ENCODE results near the gene TTC22.
"Not testable (repeated sequence)": the region's sequence is repeated elsewhere in the genome, so short reads cannot be mapped to it uniquely, and the experiment has no call there.

Gene TTC22

GRCh38 chr1:54786778-54787177 is 14.3 kb downstream of the TTC22 start:
- no peak for DNase-seq (ENCODE audit: low read depth in 2 of 2)

GRCh38 chr1:54784066-54784465 is 17.1 kb downstream of the TTC22 start:
- no peak for DNase-seq (ENCODE audit: low read depth in 2 of 2)

- DNase-seq (ENCODE audit: low read depth in 2 of 2) = no peak
Observed at GRCh38 chr1:54782588-54782987, 18.5 kb downstream of the TTC22 start.

- no peak for DNase-seq (ENCODE audit: low read depth in 2 of 2)
Observed at GRCh38 chr1:54782156-54782555, 19.0 kb downstream of the TTC22 start.

GRCh38 chr1:54781023-54781723 is 19.9 kb downstream of the TTC22 start:
- DNase-seq (ENCODE audit: low read depth in 2 of 2) = no peak

- DNase-seq (ENCODE audit: low read depth in 2 of 2) = no peak
Observed at GRCh38 chr1:54777431-54777830, 23.7 kb downstream of the TTC22 start.

GRCh38 chr1:54777011-54777410 is 24.1 kb downstream of the TTC22 start:
- DNase-seq (ENCODE audit: low read depth in 2 of 2) = no peak

GRCh38 chr1:54775828-54776721 is 25.0 kb downstream of the TTC22 start:
- DNase-seq (ENCODE audit: low read depth in 2 of 2) = not testable (repeated sequence)

- DNase-seq (ENCODE audit: low read depth in 2 of 2) = no peak
Observed at GRCh38 chr1:54774820-54775498, 26.2 kb downstream of the TTC22 start.

- DNase-seq (ENCODE audit: low read depth in 2 of 2) = no peak
Observed at GRCh38 chr1:54772951-54773350, 28.2 kb downstream of the TTC22 start.

- DNase-seq (ENCODE audit: low read depth in 2 of 2) = no peak
Observed at GRCh38 chr1:54768093-54768492, 33.0 kb downstream of the TTC22 start.

- no peak for DNase-seq (ENCODE audit: low read depth in 2 of 2)
Observed at GRCh38 chr1:54767526-54767925, 33.6 kb downstream of the TTC22 start.

- DNase-seq (ENCODE audit: low read depth in 2 of 2) = no peak
Observed at GRCh38 chr1:54766726-54767125, 34.4 kb downstream of the TTC22 start.

- DNase-seq (ENCODE audit: low read depth in 2 of 2) = no peak
Observed at GRCh38 chr1:54764922-54765561, 36.1 kb downstream of the TTC22 start.

- peak; percentile 92 to 97 for DNase-seq (ENCODE audit: low read depth in 2 of 2)
Observed at GRCh38 chr1:54764133-54764921, 36.8 kb downstream of the TTC22 start, which contains the start of gene PARS2. PARS2 (minus strand) TSS chr1:54764523; CDS start chr1:54759161, 5,362 bp downstream.

- peak; percentile 3 to 4 for DNase-seq (ENCODE audit: low read depth in 2 of 2)
Observed at GRCh38 chr1:54763816-54764132, 37.3 kb downstream of the TTC22 start.

- DNase-seq (ENCODE audit: low read depth in 2 of 2) = no peak
Observed at GRCh38 chr1:54758678-54759348, 42.3 kb downstream of the TTC22 start.

GRCh38 chr1:54757833-54758232 is 43.3 kb downstream of the TTC22 start:
- no peak for DNase-seq (ENCODE audit: low read depth in 2 of 2)

- DNase-seq (ENCODE audit: low read depth in 2 of 2) = no peak
Observed at GRCh38 chr1:54754486-54755285, 46.4 kb downstream of the TTC22 start.

GRCh38 chr1:54754045-54754444 is 47.1 kb downstream of the TTC22 start:
- DNase-seq (ENCODE audit: low read depth in 2 of 2) = no peak
